Measurements from ENCODE around the gene RBM28. TPM values are rescaled to one million over a fixed set of nuclear protein-coding genes. Genes with fewer than 3 reads are reported as not detected.

RBM28 gene
- total and polyA plus RNA-seq, 10 of the 15 experiments (the other 5 are each of a cell fraction or from before 2014, with no cell fraction given), result 14.3 to 50.4 (median 32.8) TPM

GRCh38 chr7:128376077-128376476 is 32.4 kb upstream of the RBM28 start (continued):
- TF ChIP-seq TCF3 (IDR thresholded peaks at IDR 0.05; ENCODE audit: borderline replicate concordance, insufficient read depth, low read depth, low read length) (no peak), NBN (IDR thresholded peaks at IDR 0.05) (no peak), DPF2 (IDR thresholded peaks at IDR 0.05) (no peak), YBX1 (IDR thresholded peaks at IDR 0.05) (no peak), YY1 (IDR thresholded peaks at IDR 0.05; ENCODE audit: low read depth, low read length) (no peak), ATF2 (IDR thresholded peaks at IDR 0.05; ENCODE audit: low read length) (no peak), CBFB (IDR thresholded peaks at IDR 0.05; ENCODE audit: low read depth) (no peak)

GRCh38 chr7:128374041-128374440 is 30.3 kb upstream of the RBM28 start:
- RAD21 ChIA-PET (ENCODE audit: unreplicated experiment), result interaction anchor here (0.6 kb wide), 1 partner anchor 14 kb away, joined by 3 read pairs; no protein-coding TSS in a partner anchor
- no peak for TF ChIP-seq ASH2L (IDR thresholded peaks at IDR 0.05; ENCODE audit: borderline replicate concordance, low read depth)
- TF ChIP-seq JUND (IDR thresholded peaks at IDR 0.05; ENCODE audit: low read depth, low read length), result no peak
- TF ChIP-seq, protein P1, sequence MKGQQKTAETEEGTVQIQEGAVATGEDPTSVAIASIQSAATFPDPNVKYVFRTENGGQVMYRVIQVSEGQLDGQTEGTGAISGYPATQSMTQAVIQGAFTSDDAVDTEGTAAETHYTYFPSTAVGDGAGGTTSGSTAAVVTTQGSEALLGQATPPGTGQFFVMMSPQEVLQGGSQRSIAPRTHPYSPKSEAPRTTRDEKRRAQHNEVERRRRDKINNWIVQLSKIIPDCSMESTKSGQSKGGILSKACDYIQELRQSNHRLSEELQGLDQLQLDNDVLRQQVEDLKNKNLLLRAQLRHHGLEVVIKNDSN (IDR thresholded peaks at IDR 0.05; ENCODE audit: borderline replicate concordance, extremely low read length, insufficient read depth, low read depth, low read length), result no peak
- TF ChIP-seq SMAD5 (IDR thresholded peaks at IDR 0.05; ENCODE audit: low read depth), result no peak
- no peak for TF ChIP-seq EGR1 (IDR thresholded peaks at IDR 0.05; ENCODE audit: borderline replicate concordance in 1 of 2, low read depth in 2 of 2, low read length in 2 of 2)
- TF ChIP-seq CHD1 (IDR thresholded peaks at IDR 0.05; ENCODE audit: low read depth, low read length), result no peak
- no peak for TF ChIP-seq PML (IDR thresholded peaks at IDR 0.05; ENCODE audit: low read length)
- no peak for TF ChIP-seq SIX5 (IDR thresholded peaks at IDR 0.05; ENCODE audit: low read depth, low read length, severe bottlenecking)
- TF ChIP-seq ZSCAN29 (IDR thresholded peaks at IDR 0.05), result no peak
- TF ChIP-seq, protein P2, sequence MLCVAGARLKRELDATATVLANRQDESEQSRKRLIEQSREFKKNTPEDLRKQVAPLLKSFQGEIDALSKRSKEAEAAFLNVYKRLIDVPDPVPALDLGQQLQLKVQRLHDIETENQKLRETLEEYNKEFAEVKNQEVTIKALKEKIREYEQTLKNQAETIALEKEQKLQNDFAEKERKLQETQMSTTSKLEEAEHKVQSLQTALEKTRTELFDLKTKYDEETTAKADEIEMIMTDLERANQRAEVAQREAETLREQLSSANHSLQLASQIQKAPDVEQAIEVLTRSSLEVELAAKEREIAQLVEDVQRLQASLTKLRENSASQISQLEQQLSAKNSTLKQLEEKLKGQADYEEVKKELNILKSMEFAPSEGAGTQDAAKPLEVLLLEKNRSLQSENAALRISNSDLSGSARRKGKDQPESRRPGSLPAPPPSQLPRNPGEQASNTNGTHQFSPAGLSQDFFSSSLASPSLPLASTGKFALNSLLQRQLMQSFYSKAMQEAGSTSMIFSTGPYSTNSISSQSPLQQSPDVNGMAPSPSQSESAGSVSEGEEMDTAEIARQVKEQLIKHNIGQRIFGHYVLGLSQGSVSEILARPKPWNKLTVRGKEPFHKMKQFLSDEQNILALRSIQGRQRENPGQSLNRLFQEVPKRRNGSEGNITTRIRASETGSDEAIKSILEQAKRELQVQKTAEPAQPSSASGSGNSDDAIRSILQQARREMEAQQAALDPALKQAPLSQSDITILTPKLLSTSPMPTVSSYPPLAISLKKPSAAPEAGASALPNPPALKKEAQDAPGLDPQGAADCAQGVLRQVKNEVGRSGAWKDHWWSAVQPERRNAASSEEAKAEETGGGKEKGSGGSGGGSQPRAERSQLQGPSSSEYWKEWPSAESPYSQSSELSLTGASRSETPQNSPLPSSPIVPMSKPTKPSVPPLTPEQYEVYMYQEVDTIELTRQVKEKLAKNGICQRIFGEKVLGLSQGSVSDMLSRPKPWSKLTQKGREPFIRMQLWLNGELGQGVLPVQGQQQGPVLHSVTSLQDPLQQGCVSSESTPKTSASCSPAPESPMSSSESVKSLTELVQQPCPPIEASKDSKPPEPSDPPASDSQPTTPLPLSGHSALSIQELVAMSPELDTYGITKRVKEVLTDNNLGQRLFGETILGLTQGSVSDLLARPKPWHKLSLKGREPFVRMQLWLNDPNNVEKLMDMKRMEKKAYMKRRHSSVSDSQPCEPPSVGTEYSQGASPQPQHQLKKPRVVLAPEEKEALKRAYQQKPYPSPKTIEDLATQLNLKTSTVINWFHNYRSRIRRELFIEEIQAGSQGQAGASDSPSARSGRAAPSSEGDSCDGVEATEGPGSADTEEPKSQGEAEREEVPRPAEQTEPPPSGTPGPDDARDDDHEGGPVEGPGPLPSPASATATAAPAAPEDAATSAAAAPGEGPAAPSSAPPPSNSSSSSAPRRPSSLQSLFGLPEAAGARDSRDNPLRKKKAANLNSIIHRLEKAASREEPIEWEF (IDR thresholded peaks at IDR 0.05; ENCODE audit: insufficient replicate concordance, low read depth, low read length), result no peak
- ATAC-seq (no peak), DNase-seq (ENCODE audit: low read depth, low spot score) (no peak), FAIRE-seq (no peak)
- Histone ChIP-seq H3K27ac (ENCODE audit: control insufficient read depth, insufficient read depth) (no peak overlapping the region), H3K4me3 (no peak overlapping the region), H4K20me1 (ENCODE audit: control insufficient read depth, insufficient read depth) (no peaks in the 10 kb centered on the region), H2AFZ (ENCODE audit: control insufficient read depth, low read depth, low read length) (no peak overlapping the region), H3K79me2 (ENCODE audit: control insufficient read depth, insufficient read depth, low read length) (no peaks in the 10 kb centered on the region), H3K9ac (ENCODE audit: control insufficient read depth, insufficient read depth, low read length) (no peak overlapping the region), H3K9me3 (replicated peaks; ENCODE audit: control insufficient read depth, insufficient read depth, low read length) (no peaks in the 10 kb centered on the region), H3K4me2 (ENCODE audit: control insufficient read depth, insufficient read depth) (no peak overlapping the region), H3K36me3 (ENCODE audit: control insufficient read depth in 2 of 2, insufficient read depth in 2 of 2, low read length in 1 of 2) (no peaks in the 10 kb centered on the region), H3K27me3 (replicated peaks in 1 of 2; ENCODE audit: control insufficient read depth in 2 of 2, insufficient read depth in 2 of 2, low read length in 1 of 2) (no peaks in the 10 kb centered on the region), H3K4me1 (ENCODE audit: control insufficient read depth, insufficient read depth, low read length) (no peaks in the 10 kb centered on the region)
- WGBS (ENCODE audit: insufficient coverage, insufficient replicate concordance, low lambda C conversion rate, missing lambda C conversion rate), result 0% methylated on average over 1 of the region's 1 CpG
- CTCF ChIA-PET, result interaction anchor here (0.6 to 1.3 kb wide), 3 partner anchors 9 to 50 kb away, joined by 3 to 5 read pairs (median 3); no protein-coding TSS in a partner anchor
- SMC1A ChIA-PET (ENCODE audit: uncharacterized antibody, unreplicated experiment), result no interaction called here
- BruUV-seq (replicated peaks), result no TSS peak
- intact Hi-C loops (cut with micrococcal nuclease; ENCODE audit: unreplicated experiment), result no loop called here
- in situ Hi-C loops (cut with MboI), result no loop called here
- POLR2A ChIA-PET, result no interaction called here
